22Rv1 (cell line): Measurements from ENCODE around the gene AXDND1.

Experiments used
- H3K27ac ChIP-seq: fragments of 450-650 bp; 2 replicates; pipeline ENCODE4 v1.5.1; 2017
- CTCF ChIP-seq: fragments of 450-650 bp; IDR thresholded peaks from 2 replicates; pipeline ENCODE4 v1.5.1; 2017; ENCODE audit warnings: mild to moderate bottlenecking
- ZFX ChIP-seq: fragments of 450-650 bp; IDR thresholded peaks from 2 replicates; pipeline ENCODE4 v1.6.1; 2017; ENCODE audit warnings: antibody characterized with exemption, borderline replicate concordance

Gene AXDND1

GRCh38 chr1:179326746-179327145, 39.0 kb upstream of the AXDND1 start:
- no peak overlapping the region for H3K27ac ChIP-seq
- no peak for TF ChIP-seq CTCF
- TF ChIP-seq ZFX, result no peak

GRCh38 chr1:179327196-179327595, 38.6 kb upstream of the AXDND1 start:
- no peak for TF ChIP-seq CTCF
- no peak for TF ChIP-seq ZFX
- H3K27ac ChIP-seq, result no peak overlapping the region

- H3K27ac ChIP-seq, result no peak overlapping the region
- TF ChIP-seq CTCF (no peak), ZFX (no peak)
Measured at GRCh38 chr1:179327679-179328078, 38.1 kb upstream of the AXDND1 start.

- H3K27ac ChIP-seq, result no peak overlapping the region
- TF ChIP-seq CTCF, result no peak
- no peak for TF ChIP-seq ZFX
Measured at GRCh38 chr1:179329862-179330261, 35.9 kb upstream of the AXDND1 start.

GRCh38 chr1:179334440-179334839, 31.3 kb upstream of the AXDND1 start:
- TF ChIP-seq ZFX, result no peak
- TF ChIP-seq CTCF, result no peak
- H3K27ac ChIP-seq, result no peak overlapping the region

GRCh38 chr1:179337288-179337687, 28.5 kb upstream of the AXDND1 start:
- no peak for TF ChIP-seq ZFX
- TF ChIP-seq CTCF, result no peak
- H3K27ac ChIP-seq, result no peak overlapping the region

GRCh38 chr1:179337942-179338560, 27.7 kb upstream of the AXDND1 start:
- TF ChIP-seq ZFX, result no peak
- TF ChIP-seq CTCF, result no peak
- no peak overlapping the region for H3K27ac ChIP-seq
